GM12878 (cell line): ENCODE results near the gene SLF2. TPM values are rescaled to one million over a fixed set of nuclear protein-coding genes. Genes with fewer than 3 reads are reported as not detected.

ENCODE experiments used
- ATAC-seq: fragments of 200-7000 bp; cut with Tn5 transposase; 3 replicates; pipeline ENCODE4 v1.9.1; 2020; ENCODE audit warnings: mild to moderate bottlenecking, moderate library complexity
- BruUV-seq: library from RNA; stranded (reverse); fragments of 400-500 nt; replicated peaks from 2 replicates; lab custom pipeline; 2021; lab: Mats Ljungman, UMichigan
- CTCF ChIA-PET: fragments of 300-600 bp; sonication (Branson Sonifier 250); formaldehyde crosslinking; extraction: SDS; loops from one replicate; lab custom pipeline; 2021; ENCODE audit warnings: inconsistent platforms; lab: Yijun Ruan, JAX
- POLR2A ChIA-PET: fragments of 350-600 bp; formaldehyde crosslinking; extraction: SDS; loops from one replicate; lab custom pipeline; 2021; ENCODE audit warnings: inconsistent platforms; lab: Charles Lee
- RAD21 ChIA-PET: fragments of 300-600 bp; sonication (Branson Sonifier 250); formaldehyde crosslinking; loops from one replicate; lab custom pipeline; 2023; ENCODE audit warnings: antibody characterized with exemption; ENCODE audit not compliant: unreplicated experiment; lab: Charles Lee
- SMC1A ChIA-PET: fragments of 300-600 bp; sonication (Branson Sonifier 250); formaldehyde crosslinking; loops from one replicate; lab custom pipeline; 2023; ENCODE audit not compliant: unreplicated experiment, uncharacterized antibody; lab: Charles Lee
- DNase-seq: peaks from one replicate; pipeline ENCODE4 v3.0.0-alpha.2; 2011; ENCODE audit warnings: low read depth, low spot score
- FAIRE-seq: peaks from 3 replicates; lab custom pipeline; 2011; peaks lifted over from hg19 to GRCh38; lab: Jason Lieb, UNC
- H2AFZ ChIP-seq: 2 replicates; pipeline ENCODE4 v1.6.0; 2011; ENCODE audit warnings: low read depth, low read length, control low read depth; ENCODE audit not compliant: control insufficient read depth
- H3K27ac ChIP-seq: 2 replicates; pipeline ENCODE4 v1.5.1; 2011; ENCODE audit warnings: control low read depth; ENCODE audit not compliant: control insufficient read depth, insufficient read depth
- H3K27me3 ChIP-seq, 2 experiments: replicated peaks in 1 of 2; 2 replicates each; pipeline versions ENCODE4 v1.6.0 to v1.6.1; 2011; ENCODE audit warnings: low read length in 1 of 2; ENCODE audit not compliant: control insufficient read depth in 2 of 2, insufficient read depth in 2 of 2
- H3K36me3 ChIP-seq, 2 experiments: 2 replicates each; pipeline ENCODE4 v1.5.1; 2011; ENCODE audit warnings: low read length in 1 of 2; ENCODE audit not compliant: control insufficient read depth in 2 of 2, insufficient read depth in 2 of 2
- H3K4me1 ChIP-seq: 2 replicates; pipeline ENCODE4 v1.6.1; 2011; ENCODE audit warnings: mild to moderate bottlenecking, low read length, moderate library complexity, mixed read lengths; ENCODE audit not compliant: control insufficient read depth, insufficient read depth
- H3K4me2 ChIP-seq: 2 replicates; pipeline ENCODE4 v1.6.0; 2011; ENCODE audit warnings: control low read depth; ENCODE audit not compliant: control insufficient read depth, insufficient read depth
- H3K4me3 ChIP-seq: fragments of 200-600 bp; sonication (generic); 2 replicates; pipeline ENCODE4 v1.5.1; 2016
- H3K79me2 ChIP-seq: 2 replicates; pipeline ENCODE4 v1.6.0; 2011; ENCODE audit warnings: low read length; ENCODE audit not compliant: control insufficient read depth, insufficient read depth
- H3K9ac ChIP-seq: 2 replicates; pipeline ENCODE4 v1.8.0; 2011; ENCODE audit warnings: low read length, control low read depth, mixed read lengths; ENCODE audit not compliant: control insufficient read depth, insufficient read depth
- H3K9me3 ChIP-seq: replicated peaks from 3 replicates; pipeline ENCODE4 v1.5.1; 2011; ENCODE audit warnings: mild to moderate bottlenecking, low read length; ENCODE audit not compliant: control insufficient read depth, insufficient read depth
- H4K20me1 ChIP-seq: 2 replicates; pipeline ENCODE4 v1.6.0; 2011; ENCODE audit not compliant: control insufficient read depth, insufficient read depth
- BACH1 ChIP-seq: fragments of 450-650 bp; IDR thresholded peaks from 2 replicates; pipeline ENCODE4 v1.6.1; 2017; ENCODE audit warnings: mild to moderate bottlenecking, borderline replicate concordance
- CTCF ChIP-seq, 3 experiments: IDR thresholded peaks in 2 of 3; conservative IDR thresholded peaks in 1 of 3; 2 replicates each; pipeline ENCODE4 v1.5.1; 2011; ENCODE audit warnings: low read depth in 3 of 3, low read length in 3 of 3, mild to moderate bottlenecking in 3 of 3, control low read depth in 2 of 3, moderate library complexity in 2 of 3, inconsistent platforms in 1 of 3, mixed read lengths in 1 of 3; ENCODE audit not compliant: control insufficient read depth in 2 of 3, insufficient read depth in 1 of 3; ENCODE audit errors: extremely low read depth in 1 of 3
- EED ChIP-seq: sonication (generic); IDR thresholded peaks from 2 replicates; pipeline ENCODE4 v1.6.1; 2016; ENCODE audit warnings: antibody characterized with exemption, low read depth
- HCFC1 ChIP-seq: fragments of 150-350 bp; IDR thresholded peaks from 2 replicates; pipeline ENCODE4 v1.6.1; 2014; ENCODE audit warnings: low read length
- MYB ChIP-seq: fragments of 150-350 bp; IDR thresholded peaks from 2 replicates; pipeline ENCODE4 v1.6.1; 2014; ENCODE audit warnings: mild to moderate bottlenecking, low read depth, low read length, borderline replicate concordance
- NFYA ChIP-seq: IDR thresholded peaks from 2 replicates; pipeline ENCODE4 v1.6.1; 2011; ENCODE audit warnings: low read depth, mild to moderate bottlenecking, low read length, improper control_type of control experiment, borderline replicate concordance
- POLR2AphosphoS5 ChIP-seq: IDR thresholded peaks from 2 replicates; pipeline ENCODE4 v1.6.1; 2011; ENCODE audit warnings: mild to moderate bottlenecking, low read length, inconsistent platforms
- SMARCA5 ChIP-seq: fragments of 450-650 bp; IDR thresholded peaks from 2 replicates; pipeline ENCODE4 v1.6.1; 2017; ENCODE audit warnings: mild to moderate bottlenecking
- STAT1 ChIP-seq: fragments of 450-650 bp; conservative IDR thresholded peaks from 2 replicates; pipeline ENCODE4 v1.6.1; 2014; ENCODE audit warnings: antibody characterized with exemption, mild to moderate bottlenecking
- SUPT20H ChIP-seq: IDR thresholded peaks from 2 replicates; pipeline ENCODE4 v1.6.1; 2011; ENCODE audit warnings: low read depth, mild to moderate bottlenecking, low read length, moderate library complexity, borderline replicate concordance; ENCODE audit not compliant: control insufficient read depth
- TCF12 ChIP-seq: IDR thresholded peaks from 2 replicates; pipeline ENCODE4 v1.6.1; 2011; ENCODE audit warnings: low read depth, mild to moderate bottlenecking, low read length
- ZBED1 ChIP-seq: IDR thresholded peaks from 2 replicates; pipeline ENCODE4 v1.6.1; 2016; ENCODE audit warnings: borderline replicate concordance
- ZBTB11 ChIP-seq: fragments of 450-650 bp; formaldehyde crosslinking; IDR thresholded peaks from 2 replicates; pipeline ENCODE4 v1.5.0; 2022; ENCODE audit warnings: mild to moderate bottlenecking, missing genetic modification characterization
- ZNF217 ChIP-seq: fragments of 450-650 bp; IDR thresholded peaks from 2 replicates; pipeline ENCODE4 v1.6.1; 2017; ENCODE audit warnings: antibody characterized with exemption, mild to moderate bottlenecking
- WGBS: methylation state at CpG from one replicate; pipeline ENCODE4 v1.1.6; 2016; ENCODE audit warnings: low lambda C conversion rate; ENCODE audit not compliant: insufficient replicate concordance, insufficient coverage; ENCODE audit errors: missing lambda C conversion rate; 5-methylcytosine and 5-hydroxymethylcytosine counted together
- in situ Hi-C: fragments of 300-500 bp; cut with MboI; formaldehyde crosslinking; loops from 9 replicates; pipeline ENCODE4 v1.14.3; 2018; ENCODE audit warnings: mixed read lengths
- intact Hi-C: fragments of 100-400 bp; cut with micrococcal nuclease; formaldehyde crosslinking; loops from one replicate; pipeline ENCODE4 v1.14.2; 2022; ENCODE audit not compliant: unreplicated experiment
- polyA plus RNA-seq, 11 experiments: library from polyadenylated mRNA; depleted of rRNA in 4 of 11; unstranded in 6 of 11; stranded (reverse) in 5 of 11; fragments of >200 nt; fragmentation: Nextera tagmentation in 4 of 11; fragmentation: Illumina TruSeq in 1 of 11; extraction: Ambion mirVana in 4 of 11; extraction: Trizol in 1 of 11; gene quantifications; 1 replicate in 1 of 11; 2 replicates in 10 of 11; pipeline versions ENCODE4 v1.2.1 to v1.2.3, GENCODE V29; 2011 to 2016; ENCODE audit warnings: inconsistent platforms in 2 of 11, missing spikeins in 2 of 11, low read depth in 1 of 11
- total RNA-seq, 4 experiments: library from RNA; depleted of rRNA in 3 of 4; stranded (reverse); fragments of >200 nt in 3 of 4; fragmentation: Illumina TruSeq in 1 of 4; extraction: Trizol in 1 of 4; gene quantifications; 2 replicates each; pipeline versions ENCODE4 v1.2.1 to v1.2.3, GENCODE V29; 2013 to 2021
- TF ChIP-seq, protein P1 (sequence below): IDR thresholded peaks from 2 replicates; pipeline ENCODE4 v1.6.1; 2011; ENCODE audit warnings: borderline replicate concordance, low read depth, mild to moderate bottlenecking, moderate library complexity, low read length; ENCODE audit not compliant: insufficient read depth, poor library complexity, severe bottlenecking
- TF ChIP-seq, protein P2 (sequence below): IDR thresholded peaks from 2 replicates; pipeline ENCODE4 v1.6.1; 2011; ENCODE audit warnings: low read depth, mild to moderate bottlenecking, low read length, moderate library complexity, borderline replicate concordance; ENCODE audit errors: extremely low read depth
- TF ChIP-seq, protein P3 (sequence below): IDR thresholded peaks from 2 replicates; pipeline ENCODE4 v1.6.1; 2011; ENCODE audit warnings: low read depth, low read length, improper control_type of control experiment, borderline replicate concordance

Gene SLF2
- total and polyA plus RNA-seq, 10 of the 15 experiments (the other 5 are each of a cell fraction or from before 2014, with no cell fraction given): 3.0 to 25.2 (median 17.9) TPM

DNA sequence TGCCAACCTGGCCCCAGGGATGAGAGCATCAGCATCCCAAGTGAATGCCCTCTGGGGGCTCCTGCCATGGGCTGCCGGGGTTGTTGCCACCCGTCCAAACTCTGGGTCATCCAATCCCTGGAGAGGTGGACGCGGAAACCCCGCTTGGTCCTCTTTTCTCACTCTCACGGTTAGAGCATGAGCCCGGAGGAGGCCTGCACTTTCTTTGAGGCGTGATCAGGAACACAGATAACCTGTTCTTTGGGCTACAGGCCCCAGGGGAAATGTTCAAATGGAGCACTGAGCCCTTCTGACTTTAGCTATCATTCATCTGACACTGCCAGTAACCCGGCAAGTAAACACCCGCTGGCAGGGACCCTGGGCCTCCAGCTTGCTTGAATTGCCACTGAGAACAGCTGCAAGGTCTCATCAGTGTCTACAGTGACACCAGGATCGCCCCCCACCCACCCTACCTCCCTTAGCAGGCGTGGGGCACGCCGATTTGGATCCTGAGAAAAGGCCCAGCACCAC lies 29.4 kb upstream of the SLF2 start:
- SMC1A ChIA-PET: no interaction called here
- TF ChIP-seq, protein P1, sequence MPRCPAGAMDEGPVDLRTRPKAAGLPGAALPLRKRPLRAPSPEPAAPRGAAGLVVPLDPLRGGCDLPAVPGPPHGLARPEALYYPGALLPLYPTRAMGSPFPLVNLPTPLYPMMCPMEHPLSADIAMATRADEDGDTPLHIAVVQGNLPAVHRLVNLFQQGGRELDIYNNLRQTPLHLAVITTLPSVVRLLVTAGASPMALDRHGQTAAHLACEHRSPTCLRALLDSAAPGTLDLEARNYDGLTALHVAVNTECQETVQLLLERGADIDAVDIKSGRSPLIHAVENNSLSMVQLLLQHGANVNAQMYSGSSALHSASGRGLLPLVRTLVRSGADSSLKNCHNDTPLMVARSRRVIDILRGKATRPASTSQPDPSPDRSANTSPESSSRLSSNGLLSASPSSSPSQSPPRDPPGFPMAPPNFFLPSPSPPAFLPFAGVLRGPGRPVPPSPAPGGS: no peak
- no peak for TF ChIP-seq SMARCA5
- TF ChIP-seq STAT1: no peak
- no peak for TF ChIP-seq SUPT20H
- TF ChIP-seq, protein P2, sequence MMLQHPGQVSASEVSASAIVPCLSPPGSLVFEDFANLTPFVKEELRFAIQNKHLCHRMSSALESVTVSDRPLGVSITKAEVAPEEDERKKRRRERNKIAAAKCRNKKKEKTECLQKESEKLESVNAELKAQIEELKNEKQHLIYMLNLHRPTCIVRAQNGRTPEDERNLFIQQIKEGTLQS: no peak
- TF ChIP-seq BACH1: no peak
- no peak for TF ChIP-seq POLR2AphosphoS5
- TF ChIP-seq EED: no peak
- no peak for TF ChIP-seq TCF12
- no peak for TF ChIP-seq ZNF217
- no peak for TF ChIP-seq ZBED1
- TF ChIP-seq, protein P3, sequence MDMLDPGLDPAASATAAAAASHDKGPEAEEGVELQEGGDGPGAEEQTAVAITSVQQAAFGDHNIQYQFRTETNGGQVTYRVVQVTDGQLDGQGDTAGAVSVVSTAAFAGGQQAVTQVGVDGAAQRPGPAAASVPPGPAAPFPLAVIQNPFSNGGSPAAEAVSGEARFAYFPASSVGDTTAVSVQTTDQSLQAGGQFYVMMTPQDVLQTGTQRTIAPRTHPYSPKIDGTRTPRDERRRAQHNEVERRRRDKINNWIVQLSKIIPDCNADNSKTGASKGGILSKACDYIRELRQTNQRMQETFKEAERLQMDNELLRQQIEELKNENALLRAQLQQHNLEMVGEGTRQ: no peak
- TF ChIP-seq ZBTB11 (CRISPR knock-in tag): no peak
- no peak for TF ChIP-seq MYB
- no peak for TF ChIP-seq CTCF (IDR thresholded peaks at IDR 0.05 in 2 of 3, conservative IDR thresholded peaks at IDR 0.05 in 1 of 3; ENCODE audit: control insufficient read depth in 2 of 3, extremely low read depth in 1 of 3, insufficient read depth in 1 of 3, low read depth in 3 of 3, low read length in 3 of 3)
- TF ChIP-seq NFYA: no peak
- TF ChIP-seq HCFC1: no peak

More for the DNA sequence above, 29.4 kb upstream of the SLF2 start:
- intact Hi-C loops: no loop called here
- no peak overlapping the region for H3K4me2 ChIP-seq
- CTCF ChIA-PET: no interaction called here
- WGBS: 39% methylated on average over 14 of the region's 14 CpGs
- no peak for DNase-seq
- no peak for ATAC-seq
- no peaks in the 10 kb centered on the region for H3K9me3 ChIP-seq
- RAD21 ChIA-PET: interaction anchor here (2.2 kb wide), 1 partner anchor 29 kb away, joined by 6 read pairs; the partner anchor contains the start of gene SLF2
- H3K27ac ChIP-seq: no peak overlapping the region
- no peak overlapping the region for H3K9ac ChIP-seq
- in situ Hi-C loops: no loop called here
- H3K79me2 ChIP-seq: no peaks in the 10 kb centered on the region
- POLR2A ChIA-PET: no interaction called here
- H3K27me3 ChIP-seq: no peaks in the 10 kb centered on the region; a peak in 2 of 4 replicates
- H3K36me3 ChIP-seq: no peaks in the 10 kb centered on the region
- no peak for FAIRE-seq
- H3K4me3 ChIP-seq: no peak overlapping the region
- no peaks in the 10 kb centered on the region for H4K20me1 ChIP-seq
- no peaks in the 10 kb centered on the region for H3K4me1 ChIP-seq
- no TSS peak for BruUV-seq
- H2AFZ ChIP-seq: no peak overlapping the region
